Activated naive CD8-positive, alpha-beta T cell (primary cell): Measurements from ENCODE around the gene TRIB2.
A peak's percentile ranks its signal among the peaks of the same experiment; 100 is the strongest.

Experiments used
- H3K27ac Mint-ChIP-seq: one replicate; pipeline ENCODE4 v1.8.0; 2021; ENCODE audit warnings: mixed read lengths
- H3K27me3 Mint-ChIP-seq: one replicate; pipeline ENCODE4 v1.8.0; 2021; ENCODE audit warnings: mixed read lengths
- H3K36me3 Mint-ChIP-seq: one replicate; pipeline ENCODE4 v1.8.0; 2021; ENCODE audit warnings: mixed read lengths
- H3K4me1 Mint-ChIP-seq: one replicate; pipeline ENCODE4 v1.8.0; 2021; ENCODE audit warnings: low read depth, mixed read lengths
- H3K4me3 Mint-ChIP-seq: one replicate; pipeline ENCODE4 v1.8.0; 2021; ENCODE audit warnings: mild to moderate bottlenecking, mixed read lengths
- H3K9me3 Mint-ChIP-seq: one replicate; pipeline ENCODE4 v1.8.0; 2021; ENCODE audit warnings: low read depth, mixed read lengths

Gene TRIB2

GRCh38 chr2:12721566-12722446 is 5.1 kb downstream of the TRIB2 start:
- Mint-ChIP-seq H3K4me1 (peaks cover 75% of the 10 kb centered on the region), H3K9me3 (no peaks in the 10 kb centered on the region), H3K36me3 (peaks cover 10% of the 10 kb centered on the region), H3K27me3 (no peaks in the 10 kb centered on the region), H3K4me3 (peak overlapping the region; percentile 35), H3K27ac (peak overlapping the region; percentile 62)

- no peaks in the 10 kb centered on the region for H3K9me3 Mint-ChIP-seq
- H3K4me1 Mint-ChIP-seq, result peaks cover 84% of the 10 kb centered on the region
- H3K27ac Mint-ChIP-seq, result no peak overlapping the region
- peaks cover 10% of the 10 kb centered on the region for H3K36me3 Mint-ChIP-seq
- peak overlapping the region; percentile 14 for H3K4me3 Mint-ChIP-seq
- H3K27me3 Mint-ChIP-seq, result no peaks in the 10 kb centered on the region
Measured at GRCh38 chr2:12722447-12723316, 5.9 kb downstream of the TRIB2 start.

- Mint-ChIP-seq H3K27me3 (no peaks in the 10 kb centered on the region), H3K27ac (no peak overlapping the region), H3K4me3 (no peak overlapping the region)
Measured at GRCh38 chr2:12723736-12724463, 7.2 kb downstream of the TRIB2 start.

GRCh38 chr2:12725233-12726187 is 8.8 kb downstream of the TRIB2 start:
- H3K9me3 Mint-ChIP-seq, result no peaks in the 10 kb centered on the region
- H3K27me3 Mint-ChIP-seq, result no peaks in the 10 kb centered on the region
- H3K4me3 Mint-ChIP-seq, result no peak overlapping the region
- H3K4me1 Mint-ChIP-seq, result peaks cover 81% of the 10 kb centered on the region
- peaks cover 10% of the 10 kb centered on the region for H3K36me3 Mint-ChIP-seq
- H3K27ac Mint-ChIP-seq, result no peak overlapping the region

More at GRCh38 chr2:12723736-12724463, 7.2 kb downstream of the TRIB2 start:
- Mint-ChIP-seq H3K9me3 (no peaks in the 10 kb centered on the region), H3K36me3 (peaks cover 10% of the 10 kb centered on the region), H3K4me1 (peaks cover 90% of the 10 kb centered on the region)

- no peak overlapping the region for H3K4me3 Mint-ChIP-seq
Measured at GRCh38 chr2:12726271-12726670, 9.5 kb downstream of the TRIB2 start.

GRCh38 chr2:12727065-12727464 is 10.3 kb downstream of the TRIB2 start:
- Mint-ChIP-seq H3K4me1 (peaks cover 79% of the 10 kb centered on the region), H3K27me3 (no peaks in the 10 kb centered on the region), H3K4me3 (peak overlapping the region; percentile 73), H3K36me3 (peaks cover 15% of the 10 kb centered on the region), H3K9me3 (no peaks in the 10 kb centered on the region), H3K27ac (no peak overlapping the region)

More at GRCh38 chr2:12726271-12726670, 9.5 kb downstream of the TRIB2 start:
- Mint-ChIP-seq H3K36me3 (peaks cover 14% of the 10 kb centered on the region), H3K27ac (no peak overlapping the region), H3K4me1 (peaks cover 80% of the 10 kb centered on the region), H3K9me3 (no peaks in the 10 kb centered on the region), H3K27me3 (no peaks in the 10 kb centered on the region)

GRCh38 chr2:12727641-12728040 is 10.9 kb downstream of the TRIB2 start:
- Mint-ChIP-seq H3K36me3 (peaks cover 12% of the 10 kb centered on the region), H3K27ac (peak overlapping the region; percentile 72), H3K4me3 (peak overlapping the region; percentile 73), H3K4me1 (peaks cover 78% of the 10 kb centered on the region), H3K9me3 (no peaks in the 10 kb centered on the region), H3K27me3 (no peaks in the 10 kb centered on the region)

GRCh38 chr2:12728221-12728777 is 11.6 kb downstream of the TRIB2 start:
- Mint-ChIP-seq H3K27me3 (no peaks in the 10 kb centered on the region), H3K9me3 (no peaks in the 10 kb centered on the region), H3K27ac (peak overlapping the region; percentile 72), H3K36me3 (peaks cover 12% of the 10 kb centered on the region), H3K4me3 (peak overlapping the region; percentile 73), H3K4me1 (peaks cover 76% of the 10 kb centered on the region)

GRCh38 chr2:12730265-12730664 is 13.5 kb downstream of the TRIB2 start:
- Mint-ChIP-seq H3K27me3 (no peaks in the 10 kb centered on the region), H3K9me3 (no peaks in the 10 kb centered on the region), H3K36me3 (peaks cover 6% of the 10 kb centered on the region), H3K27ac (no peak overlapping the region), H3K4me3 (no peak overlapping the region), H3K4me1 (peaks cover 81% of the 10 kb centered on the region)

GRCh38 chr2:12731701-12732280 is 15.1 kb downstream of the TRIB2 start:
- no peak overlapping the region for H3K4me3 Mint-ChIP-seq
- no peak overlapping the region for H3K27ac Mint-ChIP-seq
- H3K4me1 Mint-ChIP-seq, result peaks cover 80% of the 10 kb centered on the region
- H3K36me3 Mint-ChIP-seq, result peaks cover 6% of the 10 kb centered on the region
- H3K9me3 Mint-ChIP-seq, result no peaks in the 10 kb centered on the region
- no peaks in the 10 kb centered on the region for H3K27me3 Mint-ChIP-seq

- peaks cover 77% of the 10 kb centered on the region for H3K4me1 Mint-ChIP-seq
- no peaks in the 10 kb centered on the region for H3K27me3 Mint-ChIP-seq
- peak overlapping the region; percentile 38 for H3K27ac Mint-ChIP-seq
- H3K36me3 Mint-ChIP-seq, result peaks cover 6% of the 10 kb centered on the region
- no peaks in the 10 kb centered on the region for H3K9me3 Mint-ChIP-seq
- no peak overlapping the region for H3K4me3 Mint-ChIP-seq
Measured at GRCh38 chr2:12732651-12733050, 15.9 kb downstream of the TRIB2 start.

- Mint-ChIP-seq H3K4me3 (no peak overlapping the region), H3K27ac (no peak overlapping the region), H3K36me3 (peaks cover 7% of the 10 kb centered on the region), H3K4me1 (peaks cover 65% of the 10 kb centered on the region), H3K27me3 (no peaks in the 10 kb centered on the region), H3K9me3 (no peaks in the 10 kb centered on the region)
Measured at GRCh38 chr2:12733846-12734245, 17.1 kb downstream of the TRIB2 start.

GRCh38 chr2:12734914-12735654 is 18.3 kb downstream of the TRIB2 start:
- H3K9me3 Mint-ChIP-seq, result no peaks in the 10 kb centered on the region
- no peaks in the 10 kb centered on the region for H3K27me3 Mint-ChIP-seq
- H3K36me3 Mint-ChIP-seq, result peaks cover 13% of the 10 kb centered on the region
- no peak overlapping the region for H3K27ac Mint-ChIP-seq
- H3K4me1 Mint-ChIP-seq, result peaks cover 56% of the 10 kb centered on the region
- H3K4me3 Mint-ChIP-seq, result no peak overlapping the region
